HL-60 (cell line): ENCODE results near the gene SETBP1.

Experiments used
- GABPA ChIP-seq: IDR thresholded peaks from 2 replicates; pipeline ENCODE4 v1.6.1; 2012; ENCODE audit warnings: low read depth
- POLR2AphosphoS5 ChIP-seq: IDR thresholded peaks from 2 replicates; pipeline ENCODE4 v1.6.1; 2012; ENCODE audit warnings: low read depth
- SPI1 ChIP-seq: IDR thresholded peaks from 2 replicates; pipeline ENCODE4 v1.6.1; 2012; ENCODE audit warnings: low read depth, mild to moderate bottlenecking, borderline replicate concordance
- TF ChIP-seq, protein P1 (sequence below): IDR thresholded peaks from one replicate; pipeline ENCODE4 v1.5.1; 2011; ENCODE audit warnings: low read length, control low read depth, inconsistent platforms; ENCODE audit not compliant: insufficient read depth
- TF ChIP-seq, protein P2 (sequence below): IDR thresholded peaks from 2 replicates; pipeline ENCODE4 v1.6.1; 2012; ENCODE audit warnings: low read depth; ENCODE audit not compliant: insufficient replicate concordance

DNA sequence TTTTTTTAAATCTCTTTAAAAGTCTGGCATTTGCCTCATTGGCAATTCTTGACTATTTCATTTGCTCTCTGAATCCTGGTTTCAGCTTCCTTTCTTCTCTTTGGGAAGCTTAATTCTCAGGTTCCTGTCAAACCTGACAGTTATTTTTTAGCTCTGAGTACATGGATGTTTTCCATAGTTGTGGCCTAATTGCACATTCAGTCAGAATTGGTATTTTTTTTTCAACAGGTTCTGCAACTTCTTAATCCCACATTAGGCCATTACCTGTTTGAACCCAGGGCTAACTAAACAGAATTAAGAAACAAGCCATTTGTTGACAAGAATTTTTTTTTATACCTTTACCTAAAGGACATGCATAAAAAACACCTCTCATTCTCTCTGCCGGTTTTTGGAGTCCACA is 338.8 kb downstream of the SETBP1 start:
- TF ChIP-seq, protein P1, sequence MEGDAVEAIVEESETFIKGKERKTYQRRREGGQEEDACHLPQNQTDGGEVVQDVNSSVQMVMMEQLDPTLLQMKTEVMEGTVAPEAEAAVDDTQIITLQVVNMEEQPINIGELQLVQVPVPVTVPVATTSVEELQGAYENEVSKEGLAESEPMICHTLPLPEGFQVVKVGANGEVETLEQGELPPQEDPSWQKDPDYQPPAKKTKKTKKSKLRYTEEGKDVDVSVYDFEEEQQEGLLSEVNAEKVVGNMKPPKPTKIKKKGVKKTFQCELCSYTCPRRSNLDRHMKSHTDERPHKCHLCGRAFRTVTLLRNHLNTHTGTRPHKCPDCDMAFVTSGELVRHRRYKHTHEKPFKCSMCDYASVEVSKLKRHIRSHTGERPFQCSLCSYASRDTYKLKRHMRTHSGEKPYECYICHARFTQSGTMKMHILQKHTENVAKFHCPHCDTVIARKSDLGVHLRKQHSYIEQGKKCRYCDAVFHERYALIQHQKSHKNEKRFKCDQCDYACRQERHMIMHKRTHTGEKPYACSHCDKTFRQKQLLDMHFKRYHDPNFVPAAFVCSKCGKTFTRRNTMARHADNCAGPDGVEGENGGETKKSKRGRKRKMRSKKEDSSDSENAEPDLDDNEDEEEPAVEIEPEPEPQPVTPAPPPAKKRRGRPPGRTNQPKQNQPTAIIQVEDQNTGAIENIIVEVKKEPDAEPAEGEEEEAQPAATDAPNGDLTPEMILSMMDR = no peak
- TF ChIP-seq GABPA (no peak), POLR2AphosphoS5 (no peak), SPI1 (no peak)
- TF ChIP-seq, protein P2, sequence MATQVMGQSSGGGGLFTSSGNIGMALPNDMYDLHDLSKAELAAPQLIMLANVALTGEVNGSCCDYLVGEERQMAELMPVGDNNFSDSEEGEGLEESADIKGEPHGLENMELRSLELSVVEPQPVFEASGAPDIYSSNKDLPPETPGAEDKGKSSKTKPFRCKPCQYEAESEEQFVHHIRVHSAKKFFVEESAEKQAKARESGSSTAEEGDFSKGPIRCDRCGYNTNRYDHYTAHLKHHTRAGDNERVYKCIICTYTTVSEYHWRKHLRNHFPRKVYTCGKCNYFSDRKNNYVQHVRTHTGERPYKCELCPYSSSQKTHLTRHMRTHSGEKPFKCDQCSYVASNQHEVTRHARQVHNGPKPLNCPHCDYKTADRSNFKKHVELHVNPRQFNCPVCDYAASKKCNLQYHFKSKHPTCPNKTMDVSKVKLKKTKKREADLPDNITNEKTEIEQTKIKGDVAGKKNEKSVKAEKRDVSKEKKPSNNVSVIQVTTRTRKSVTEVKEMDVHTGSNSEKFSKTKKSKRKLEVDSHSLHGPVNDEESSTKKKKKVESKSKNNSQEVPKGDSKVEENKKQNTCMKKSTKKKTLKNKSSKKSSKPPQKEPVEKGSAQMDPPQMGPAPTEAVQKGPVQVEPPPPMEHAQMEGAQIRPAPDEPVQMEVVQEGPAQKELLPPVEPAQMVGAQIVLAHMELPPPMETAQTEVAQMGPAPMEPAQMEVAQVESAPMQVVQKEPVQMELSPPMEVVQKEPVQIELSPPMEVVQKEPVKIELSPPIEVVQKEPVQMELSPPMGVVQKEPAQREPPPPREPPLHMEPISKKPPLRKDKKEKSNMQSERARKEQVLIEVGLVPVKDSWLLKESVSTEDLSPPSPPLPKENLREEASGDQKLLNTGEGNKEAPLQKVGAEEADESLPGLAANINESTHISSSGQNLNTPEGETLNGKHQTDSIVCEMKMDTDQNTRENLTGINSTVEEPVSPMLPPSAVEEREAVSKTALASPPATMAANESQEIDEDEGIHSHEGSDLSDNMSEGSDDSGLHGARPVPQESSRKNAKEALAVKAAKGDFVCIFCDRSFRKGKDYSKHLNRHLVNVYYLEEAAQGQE = no peak
